Loucy (cell line): Measurements from ENCODE around the gene FANCE.

Source experiments
- EZH2phosphoT487 ChIP-seq: fragments of 200-600 bp; IDR thresholded peaks from 2 replicates; pipeline ENCODE4 v1.6.1; 2018; ENCODE audit warnings: antibody characterized with exemption, mild to moderate bottlenecking, moderate library complexity, borderline replicate concordance
- TF ChIP-seq, protein P1 (sequence below): fragments of 200-600 bp; sonication (generic); conservative IDR thresholded peaks from 2 replicates; pipeline ENCODE4 v1.5.1; 2014; ENCODE audit warnings: mild to moderate bottlenecking, antibody characterized with exemption, low read length

DNA sequence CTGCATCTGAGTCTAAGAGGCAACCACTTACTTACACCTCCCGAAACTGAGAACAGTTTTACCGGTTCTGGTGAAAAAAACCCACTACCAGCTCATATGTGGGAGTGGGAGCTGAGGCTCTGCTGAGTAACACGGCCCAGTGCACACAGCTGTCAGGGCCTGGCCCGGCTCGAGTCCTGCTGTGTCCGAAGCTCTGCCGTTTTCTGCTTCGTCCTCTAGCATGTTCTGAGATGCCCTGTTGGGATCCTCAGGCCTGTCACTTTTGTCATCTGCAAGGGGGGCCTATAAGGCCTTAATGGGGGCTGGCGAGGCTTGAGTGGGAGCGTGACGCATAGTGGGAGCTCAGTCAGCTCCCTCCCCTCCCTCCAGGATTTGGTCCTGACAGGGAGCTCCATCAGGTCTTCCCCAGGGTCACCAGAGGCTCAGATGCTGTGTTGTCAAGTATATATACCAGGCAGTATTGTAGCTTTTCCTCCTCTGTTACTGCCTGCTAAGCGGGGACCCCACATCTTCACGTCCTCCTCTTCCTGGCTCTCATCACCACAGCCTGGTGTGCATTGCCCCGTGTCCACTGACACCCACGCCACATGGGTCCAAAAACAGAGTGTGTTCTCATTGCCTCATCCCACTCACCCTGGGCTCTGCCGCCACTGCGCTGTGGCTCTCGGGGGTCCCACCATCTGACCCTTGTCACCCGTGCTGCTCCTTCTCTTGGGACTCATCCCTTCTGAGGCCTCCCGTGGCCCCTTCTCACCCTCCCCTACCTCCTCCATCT, 45.2 kb upstream of the FANCE start:
- TF ChIP-seq, protein P1, sequence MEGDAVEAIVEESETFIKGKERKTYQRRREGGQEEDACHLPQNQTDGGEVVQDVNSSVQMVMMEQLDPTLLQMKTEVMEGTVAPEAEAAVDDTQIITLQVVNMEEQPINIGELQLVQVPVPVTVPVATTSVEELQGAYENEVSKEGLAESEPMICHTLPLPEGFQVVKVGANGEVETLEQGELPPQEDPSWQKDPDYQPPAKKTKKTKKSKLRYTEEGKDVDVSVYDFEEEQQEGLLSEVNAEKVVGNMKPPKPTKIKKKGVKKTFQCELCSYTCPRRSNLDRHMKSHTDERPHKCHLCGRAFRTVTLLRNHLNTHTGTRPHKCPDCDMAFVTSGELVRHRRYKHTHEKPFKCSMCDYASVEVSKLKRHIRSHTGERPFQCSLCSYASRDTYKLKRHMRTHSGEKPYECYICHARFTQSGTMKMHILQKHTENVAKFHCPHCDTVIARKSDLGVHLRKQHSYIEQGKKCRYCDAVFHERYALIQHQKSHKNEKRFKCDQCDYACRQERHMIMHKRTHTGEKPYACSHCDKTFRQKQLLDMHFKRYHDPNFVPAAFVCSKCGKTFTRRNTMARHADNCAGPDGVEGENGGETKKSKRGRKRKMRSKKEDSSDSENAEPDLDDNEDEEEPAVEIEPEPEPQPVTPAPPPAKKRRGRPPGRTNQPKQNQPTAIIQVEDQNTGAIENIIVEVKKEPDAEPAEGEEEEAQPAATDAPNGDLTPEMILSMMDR, result no peak
- no peak for TF ChIP-seq EZH2phosphoT487
